ENCODE results near the gene TMEM63B.
"Not testable (repeated sequence)": the region's sequence is repeated elsewhere in the genome, so short reads cannot be mapped to it uniquely, and the experiment has no call there.

TMEM63B gene

DNA sequence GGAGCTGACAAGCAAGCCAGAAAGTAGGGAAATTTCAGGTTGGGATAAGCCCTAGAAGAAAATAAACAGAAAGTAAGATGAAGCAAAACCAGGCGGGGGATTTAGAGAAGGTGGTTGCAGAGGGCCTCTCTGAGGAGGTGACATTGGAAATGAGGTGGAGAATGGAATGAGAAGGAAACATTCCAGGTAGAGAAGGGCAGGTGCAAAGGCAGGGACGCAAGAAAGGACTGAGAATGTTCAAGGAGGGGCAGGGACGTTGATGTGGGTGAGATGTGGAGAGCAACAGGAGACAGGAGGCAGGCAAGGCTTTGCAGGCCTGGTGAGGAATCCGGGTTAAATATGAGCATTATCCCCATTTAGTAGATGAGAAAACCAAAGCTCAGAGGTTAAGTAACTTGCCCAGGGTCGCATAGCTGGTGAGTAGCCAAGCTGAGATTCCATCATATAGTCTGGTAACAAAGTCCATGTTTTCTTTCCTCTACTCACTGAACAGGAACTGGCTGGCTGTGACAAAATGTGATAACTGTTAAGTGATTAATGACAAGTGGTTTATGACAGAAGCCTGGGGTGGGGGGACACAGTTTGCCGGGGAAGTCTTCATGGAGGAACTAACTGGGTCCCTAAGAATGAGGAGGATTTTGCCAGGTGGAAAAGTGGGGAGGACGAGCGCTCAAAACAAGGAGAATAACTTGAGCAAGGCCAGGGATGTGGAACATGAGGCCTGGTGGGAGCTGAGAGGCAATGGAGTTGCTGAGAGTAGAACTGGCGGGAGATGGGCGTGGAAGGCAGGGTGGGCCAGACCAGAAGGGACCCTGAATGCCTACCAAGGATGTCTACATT is 32.7 kb upstream of the TMEM63B start:
- no peak for DNase-seq (ENCODE audit: low read depth in 1 of 2, low spot score in 1 of 2)

DNA sequence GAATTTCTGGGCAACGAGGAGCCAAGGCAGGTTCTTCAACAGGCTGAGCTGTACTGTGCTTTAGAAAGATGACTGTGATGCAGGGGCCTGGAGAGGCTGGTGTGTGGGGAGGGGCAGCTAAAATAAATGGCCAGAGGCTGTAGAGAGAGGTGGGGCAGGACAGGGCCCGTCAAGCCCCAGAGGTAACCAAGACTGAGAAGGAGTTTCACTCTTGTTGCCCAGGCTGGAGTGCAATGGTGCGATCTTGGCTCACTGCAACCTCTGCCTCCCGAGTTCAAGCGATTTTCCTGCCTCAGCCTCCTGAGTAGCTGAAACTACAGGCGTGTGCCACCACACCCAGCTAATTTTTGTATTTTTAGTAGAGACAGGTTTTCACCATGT is 32.1 kb upstream of the TMEM63B start:
- not testable (repeated sequence) for DNase-seq (ENCODE audit: low read depth in 1 of 2, low spot score in 1 of 2)

DNA sequence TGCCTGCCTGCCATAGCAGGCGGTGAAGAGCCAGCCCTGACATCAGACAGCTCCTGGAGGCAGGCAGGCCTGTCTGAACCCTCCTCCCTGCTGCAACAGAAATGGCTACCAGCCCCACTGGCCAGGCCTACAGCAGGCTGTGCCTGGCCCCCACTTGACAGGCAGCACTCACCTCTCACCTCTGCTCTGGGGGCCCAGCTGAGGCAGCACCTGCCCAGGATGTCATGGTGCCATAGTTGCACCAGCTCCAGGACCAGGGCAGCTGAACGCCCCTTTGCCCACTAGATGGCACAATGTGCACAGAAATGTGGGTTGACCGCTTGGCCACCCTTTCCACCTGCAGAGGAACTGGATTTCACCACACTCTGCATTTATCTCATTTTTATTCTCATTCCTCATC is 30.7 kb upstream of the TMEM63B start:
- DNase-seq (ENCODE audit: low read depth in 1 of 2, low spot score in 1 of 2), result peak; percentile 50 to 56

- no peak for DNase-seq (ENCODE audit: low read depth in 1 of 2, low spot score in 1 of 2)
Observed at GRCh38 chr6:44097782-44098317, 29.5 kb upstream of the TMEM63B start.

GRCh38 chr6:44099192-44099591 is 28.2 kb upstream of the TMEM63B start:
- no peak for DNase-seq (ENCODE audit: low read depth in 1 of 2, low spot score in 1 of 2)

DNA sequence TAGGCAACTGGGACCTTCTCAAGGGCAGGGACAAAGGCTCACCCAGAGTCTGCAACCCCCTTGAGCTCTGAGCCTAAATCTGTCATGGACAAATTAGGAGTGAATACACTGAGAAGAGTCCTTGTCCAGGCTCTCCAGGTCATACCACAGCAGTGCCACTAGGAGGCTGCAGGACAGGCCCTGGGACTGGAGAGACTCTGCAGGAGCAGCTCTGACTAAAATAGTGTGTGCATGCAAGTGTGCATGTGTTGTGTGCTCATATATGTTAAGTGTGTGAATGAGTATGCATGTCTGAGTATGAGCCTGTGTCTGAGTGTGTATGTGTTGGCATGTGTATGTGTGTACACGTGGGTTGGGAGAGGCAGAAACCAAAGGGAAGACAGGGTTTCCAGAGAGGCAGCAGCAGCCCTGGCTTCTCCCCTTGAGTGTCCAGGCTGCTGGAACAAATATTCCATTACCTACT is 27.2 kb upstream of the TMEM63B start:
- DNase-seq (ENCODE audit: low read depth in 1 of 2, low spot score in 1 of 2), result no peak

DNA sequence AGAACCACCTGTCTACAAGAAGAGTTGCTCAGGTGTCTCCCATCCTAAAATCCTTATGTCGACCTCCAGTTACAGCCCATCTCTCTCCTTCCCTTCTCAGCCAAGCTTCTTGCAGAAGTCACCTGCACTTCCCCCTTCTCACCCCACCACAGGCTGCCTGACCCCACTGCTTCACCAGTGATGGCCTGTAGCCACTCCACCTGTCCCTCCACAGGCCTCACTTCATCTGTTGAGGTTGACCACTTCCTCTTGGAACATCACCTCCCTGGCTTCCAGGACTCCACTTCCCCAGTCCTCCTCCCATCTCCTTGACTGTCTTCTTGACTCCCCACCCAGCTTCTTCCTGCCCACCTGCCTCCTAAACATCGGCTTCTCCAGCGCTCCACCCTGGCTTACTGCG is 25.5 kb upstream of the TMEM63B start:
- DNase-seq (ENCODE audit: low read depth in 1 of 2, low spot score in 1 of 2), result no peak

DNA sequence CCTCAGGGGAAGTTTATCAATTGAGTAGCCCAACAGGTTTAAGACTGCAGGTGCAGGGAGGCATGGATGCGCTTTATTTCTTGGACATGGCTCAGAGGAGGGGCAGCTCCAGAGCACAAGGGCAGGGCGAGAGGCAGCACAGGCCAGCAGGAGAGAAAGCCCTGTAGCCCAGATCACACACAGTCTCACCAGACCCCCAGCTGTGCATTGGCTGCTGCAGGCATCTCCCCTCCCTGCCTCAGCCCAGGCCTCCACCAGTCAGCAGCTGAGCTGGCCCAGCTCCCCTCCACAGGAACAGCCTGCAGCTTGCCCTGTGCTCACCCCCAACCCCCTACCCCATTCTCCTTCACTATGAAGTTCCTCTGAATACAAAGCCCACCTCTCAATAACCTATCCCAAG is 24.8 kb upstream of the TMEM63B start:
- no peak for DNase-seq (ENCODE audit: low read depth in 1 of 2, low spot score in 1 of 2)

GRCh38 chr6:44104481-44105021 is 22.8 kb upstream of the TMEM63B start:
- no peak for DNase-seq (ENCODE audit: low read depth in 1 of 2, low spot score in 1 of 2)

GRCh38 chr6:44105146-44105545 is 22.2 kb upstream of the TMEM63B start:
- DNase-seq (ENCODE audit: low read depth in 1 of 2, low spot score in 1 of 2), result no peak

GRCh38 chr6:44105993-44106740 is 21.2 kb upstream of the TMEM63B start:
- DNase-seq (ENCODE audit: low read depth in 1 of 2, low spot score in 1 of 2), result no peak

- DNase-seq (ENCODE audit: low read depth in 1 of 2, low spot score in 1 of 2), result no peak
Observed at GRCh38 chr6:44107017-44107416, 20.3 kb upstream of the TMEM63B start.

DNA sequence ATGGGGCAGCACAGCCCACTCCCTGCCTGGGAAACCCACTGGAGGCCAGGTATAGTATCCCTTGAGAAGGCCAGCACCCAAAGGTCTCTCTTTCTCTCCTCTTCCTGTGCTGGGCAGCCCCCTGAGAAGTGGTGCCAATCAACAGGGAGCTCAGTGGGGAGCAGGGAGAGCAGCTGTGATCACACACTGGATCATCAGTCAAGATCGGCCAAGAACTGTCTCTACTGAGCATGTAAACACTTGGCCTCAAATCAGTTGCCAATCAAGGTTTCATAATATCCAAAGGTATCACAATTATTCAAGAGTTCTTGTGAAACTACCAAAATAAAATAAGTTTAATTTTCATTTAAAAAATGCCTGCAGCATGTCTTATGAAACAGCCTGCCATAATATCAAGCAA is 18.9 kb upstream of the TMEM63B start:
- no peak for DNase-seq (ENCODE audit: low read depth in 1 of 2, low spot score in 1 of 2)

DNA sequence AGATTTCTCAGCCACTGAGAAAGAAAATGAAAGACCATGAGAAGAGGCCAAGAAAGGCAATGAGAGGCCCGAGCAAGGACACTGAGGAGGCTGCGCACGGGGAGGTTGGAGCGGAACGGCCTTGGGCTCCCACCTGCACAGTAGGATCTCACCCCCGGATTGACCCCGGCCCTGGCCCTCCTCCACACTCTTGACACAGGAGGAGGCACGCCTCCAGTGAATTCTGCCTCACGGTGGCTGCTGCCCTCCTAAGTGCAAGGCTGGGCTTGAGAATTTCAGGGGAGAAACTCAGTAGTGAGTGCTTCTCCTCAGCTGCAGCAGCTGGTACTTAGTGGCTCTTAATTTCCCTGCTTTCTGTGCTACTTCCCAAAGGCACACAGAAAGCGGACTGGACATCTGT is 18.1 kb upstream of the TMEM63B start:
- no peak for DNase-seq (ENCODE audit: low read depth in 1 of 2, low spot score in 1 of 2)

DNA sequence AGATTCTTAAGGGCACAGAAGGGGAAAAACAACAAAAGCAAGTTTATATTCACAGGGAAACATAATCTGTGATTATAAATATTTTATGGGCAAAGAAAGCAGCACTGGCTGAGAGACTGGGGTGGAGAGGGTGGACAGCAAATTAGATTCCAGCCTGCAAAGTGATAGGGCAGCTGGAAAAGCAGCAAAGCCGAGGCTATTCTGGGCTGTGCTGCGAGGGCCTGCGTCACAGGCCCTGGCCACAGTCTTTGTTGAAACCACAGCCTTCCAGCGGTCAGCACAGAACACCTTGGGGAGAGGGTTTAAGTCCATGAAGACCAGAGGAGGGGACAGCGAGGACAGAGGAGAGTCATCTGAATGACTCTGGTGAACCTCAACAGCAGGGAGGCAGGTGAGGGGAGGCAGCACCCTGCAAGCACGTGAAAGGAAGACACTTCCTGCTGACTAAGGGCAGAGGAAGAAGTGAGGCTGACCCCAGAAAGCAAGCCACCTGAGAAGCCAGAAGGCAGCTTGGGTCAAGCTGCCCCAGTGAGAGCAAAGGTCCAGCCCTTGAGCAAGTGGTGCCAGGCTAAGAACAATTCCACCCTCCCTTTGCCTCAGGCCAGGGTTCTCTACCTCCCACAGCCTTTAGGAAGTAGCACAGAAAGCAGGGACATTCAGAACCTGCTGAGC is 17.2 kb upstream of the TMEM63B start:
- no peak for DNase-seq (ENCODE audit: low read depth in 1 of 2, low spot score in 1 of 2)

GRCh38 chr6:44110966-44111365 is 16.4 kb upstream of the TMEM63B start:
- no peak for DNase-seq (ENCODE audit: low read depth in 1 of 2, low spot score in 1 of 2)

- DNase-seq (ENCODE audit: low read depth in 1 of 2, low spot score in 1 of 2), result no peak
Observed at GRCh38 chr6:44111434-44112417, 15.6 kb upstream of the TMEM63B start.

- no peak for DNase-seq (ENCODE audit: low read depth in 1 of 2, low spot score in 1 of 2)
Observed at GRCh38 chr6:44113414-44113813, 13.9 kb upstream of the TMEM63B start.

GRCh38 chr6:44115866-44116265 is 11.5 kb upstream of the TMEM63B start:
- no peak for DNase-seq (ENCODE audit: low read depth in 1 of 2, low spot score in 1 of 2)
